Heart left ventricle (tissue), 16 donors: ENCODE results near the gene RAPGEF5. TPM values are rescaled to one million over a fixed set of nuclear protein-coding genes. Genes with fewer than 3 reads are reported as not detected.

ENCODE experiments used
- ATAC-seq, 4 donors: fragments of 200-7000 bp; cut with Tn5 transposase; one replicate each; pipeline ENCODE4 v1.9.1; 2020 to 2022; ENCODE audit warnings: moderate library complexity in 4 of 4, mild to moderate bottlenecking in 3 of 4, moderate number of reproducible peaks in 1 of 4
- DNase-seq, 5 donors: peaks; one replicate each; pipeline ENCODE4 v3.0.0-alpha.2; 2020
- H3K27ac ChIP-seq, 12 donors: fragments of 200-600 bp; sonication (generic) in 4 of 12; one replicate each; pipeline versions ENCODE4 v1.5.0 to v1.8.0; 2016 to 2022; ENCODE audit warnings: mild to moderate bottlenecking in 2 of 12
- H3K27me3 ChIP-seq, 9 donors: fragments of 200-600 bp; sonication (generic) in 2 of 9; one replicate each; pipeline versions ENCODE4 v1.5.1 to v1.8.0; 2016 to 2022; ENCODE audit warnings: mild to moderate bottlenecking in 3 of 9
- H3K36me3 ChIP-seq, 9 donors: fragments of 200-600 bp; sonication (generic) in 2 of 9; one replicate each; pipeline versions ENCODE4 v1.5.0 to v1.8.0; 2018 to 2022; ENCODE audit warnings: mild to moderate bottlenecking in 2 of 9
- H3K4me1 ChIP-seq, 12 donors: fragments of 200-600 bp; sonication (generic) in 4 of 12; one replicate each; pipeline versions ENCODE4 v1.5.0 to v1.8.0; 2016 to 2022; ENCODE audit warnings: mild to moderate bottlenecking in 3 of 12
- H3K4me3 ChIP-seq, 12 donors: fragments of 200-600 bp; sonication (generic) in 4 of 12; one replicate each; pipeline versions ENCODE4 v1.5.0 to v1.8.0; 2017 to 2022; ENCODE audit warnings: mild to moderate bottlenecking in 9 of 12, moderate library complexity in 4 of 12
- H3K9me3 ChIP-seq, 12 donors: fragments of 200-600 bp; sonication (generic) in 4 of 12; one replicate each; pipeline versions ENCODE4 v1.5.0 to v1.8.0; 2016 to 2022; ENCODE audit warnings: mild to moderate bottlenecking in 1 of 12
- CTCF ChIP-seq, 12 donors: fragments of 200-600 bp; sonication (generic) in 4 of 12; IDR thresholded peaks; one replicate each; pipeline versions ENCODE4 v1.5.0 to v1.8.0; 2018 to 2022; ENCODE audit warnings: antibody characterized with exemption in 12 of 12, mild to moderate bottlenecking in 5 of 12
- POLR2A ChIP-seq, 2 donors: fragments of 450-650 bp; IDR thresholded peaks; one replicate each; pipeline ENCODE4 v1.6.1; 2017; ENCODE audit warnings: antibody characterized with exemption in 2 of 2, mild to moderate bottlenecking in 2 of 2, moderate library complexity in 2 of 2
- WGBS, 4 donors: extraction: QIAGEN DNeasy Blood & Tissue Kit in 2 of 4; methylation state at CpG; one replicate each; pipeline versions ENCODE4 v1.1.5 to v1.1.7; 2013 to 2018; 5-methylcytosine and 5-hydroxymethylcytosine counted together
- intact Hi-C, 10 donors: fragments of 100-400 bp; cut with DNase I; formaldehyde crosslinking; loops; one replicate each; pipeline versions ENCODE4 v1.11.1 to v1.14.2; 2022
- polyA plus RNA-seq, 2 donors: library from polyadenylated mRNA; stranded (reverse); fragments of 200-250 nt; gene quantifications; one replicate each; pipeline ENCODE4 v1.2.3, GENCODE V29; 2013
- total RNA-seq, 9 donors: library from RNA; depleted of rRNA in 2 of 9; stranded (reverse); fragments of >200 nt in 2 of 9; fragmentation: NEBNext Ultra II Directional in 3 of 9; extraction: Animal tissue kit (Norgen Biotek cat#: 25700) in 3 of 9; gene quantifications; one replicate each; pipeline versions ENCODE4 v1.1.0 to v1.2.4, GENCODE V29; 2016 to 2023
- donor health status: ischemic (EF 13 %, LVEDD 7.1; RV severe dilation, severe dysfunction).
- donor health status: healthy with polysubstance abuse.
- donor health status: DM: no; HTN: yes; CAD: no.
- donor health status: DM: no; HTN: no; CAD: no.
- donor health status: ischemic (EF 25% LVEDD 6.9; RV normal size, moderate dysfunction).
- donor health status: ischemic (EF 25% LVEDD 5.7; RV mildly dilated, moderate dysfunction).
- donor health status: healthy.
- donor health status: DM: yes; HTN: yes; CAD: no.
- donor health status: ischemic (EF 35%, LVEDD 5.7; RV mildly dilated, moderate dysfunction).
- donor health status: nonischemic (EF 11% LVEDD 7.7; RV severe dilation, severe dysfunction).
- donor health status: DM: yes; HTN: yes; CAD: no.
- donor health status: PGD.
- donor health status: ischemic (EF 29% LVEDD 5.4; RV normal size, mild dysfunction).
- donor health status: nonischemic (EF 23%, LVEDD 6.1; RV moderate dilation, normal function).

The RAPGEF5 gene
- total and polyA plus RNA-seq, 11 donors, result 3.9 to 37.9 (median 15.3) TPM

- WGBS, 4 donors, result 80 to 88% (median 81%) methylated on average over 7 of the region's 7 CpGs
- peak in 1 of 4 donors; percentile 18 for ATAC-seq
- Histone ChIP-seq H3K4me3 (no peak overlapping the region), H3K4me1 (peaks cover 0 to 8% (median 4%) of the 10 kb centered on the region in 12 donors), H3K9me3 (no peaks in the 10 kb centered on the region), H3K36me3 (no peaks in the 10 kb centered on the region), H3K27ac (peak overlapping the region in 8 of 12 donors; percentile 1 to 62 (median 34)), H3K27me3 (no peaks in the 10 kb centered on the region)
- DNase-seq, result no peak
- intact Hi-C loops, result no loop called here
- TF ChIP-seq POLR2A (IDR thresholded peaks at IDR 0.05) (no peak), CTCF (IDR thresholded peaks at IDR 0.05) (no peak)
Measured at GRCh38 chr7:22378199-22378980, 21.4 kb upstream of the RAPGEF5 start.

- Histone ChIP-seq H3K4me3 (no peak overlapping the region), H3K36me3 (no peaks in the 10 kb centered on the region), H3K27me3 (no peaks in the 10 kb centered on the region), H3K27ac (peak overlapping the region in 7 of 12 donors; percentile 1 to 62 (median 33)), H3K9me3 (no peaks in the 10 kb centered on the region), H3K4me1 (peaks cover 0 to 8% (median 4%) of the 10 kb centered on the region in 12 donors)
- TF ChIP-seq CTCF (IDR thresholded peaks at IDR 0.05) (no peak), POLR2A (IDR thresholded peaks at IDR 0.05) (no peak)
- peak; percentile 42 to 72 (median 60) for ATAC-seq
- intact Hi-C loops, result loop anchor here in 1 of 10 donors (1.0 kb wide), 1 partner anchor 68 kb away; no protein-coding TSS in a partner anchor
- 26 to 57% (median 29%) methylated on average over 2 of the region's 2 CpGs for WGBS, 4 donors
- peak in 1 of 5 donors; percentile 32 for DNase-seq
Measured at GRCh38 chr7:22377703-22378102, 20.7 kb upstream of the RAPGEF5 start.

GRCh38 chr7:22375359-22376048 is 18.6 kb upstream of the RAPGEF5 start:
- intact Hi-C loops, result no loop called here
- DNase-seq, result no peak
- ATAC-seq, result no peak
- Histone ChIP-seq H3K9me3 (no peaks in the 10 kb centered on the region), H3K27me3 (no peaks in the 10 kb centered on the region), H3K27ac (no peak overlapping the region), H3K4me3 (no peak overlapping the region), H3K4me1 (peaks cover 0 to 8% (median 4%) of the 10 kb centered on the region in 12 donors), H3K36me3 (no peaks in the 10 kb centered on the region)
- TF ChIP-seq CTCF (IDR thresholded peaks at IDR 0.05), result no peak
- no peak for TF ChIP-seq POLR2A (IDR thresholded peaks at IDR 0.05)
- 88 to 97% (median 92%) methylated on average over 2 of the region's 2 CpGs for whole genome bisulfite sequencing, 4 donors

- intact Hi-C loops, result no loop called here
- Histone ChIP-seq H3K4me3 (no peak overlapping the region), H3K9me3 (no peaks in the 10 kb centered on the region), H3K27me3 (no peaks in the 10 kb centered on the region), H3K4me1 (peaks cover 0 to 8% (median 4%) of the 10 kb centered on the region in 12 donors), H3K27ac (no peak overlapping the region), H3K36me3 (no peaks in the 10 kb centered on the region)
- DNase-seq, result no peak
- 55 to 76% (median 69%) methylated on average over 2 of the region's 2 CpGs for WGBS, 4 donors
- TF ChIP-seq CTCF (IDR thresholded peaks at IDR 0.05), result no peak
- no peak for ATAC-seq
Measured at GRCh38 chr7:22373911-22374310, 17.0 kb upstream of the RAPGEF5 start.
